ENCODE measurements around the gene BCAS1.

GRCh38 chr20:54044156-54044555 is 26.2 kb downstream of the BCAS1 start:
- no peak for TF ChIP-seq CTCF (IDR thresholded peaks at IDR 0.05; ENCODE audit: insufficient read depth, low read length)
- no peak for TF ChIP-seq GABPA (IDR thresholded peaks at IDR 0.05; ENCODE audit: low read depth)
